GM12891 (cell line): ENCODE measurements around the gene CAMKMT.

Experiments
- POLR2A ChIP-seq: IDR thresholded peaks from 2 replicates; pipeline ENCODE4 v1.6.1; 2011; ENCODE audit warnings: low read depth, low read length, control low read depth
- POLR2AphosphoS5 ChIP-seq: IDR thresholded peaks from 2 replicates; pipeline ENCODE4 v1.6.1; 2011; ENCODE audit warnings: low read depth, low read length, control low read depth
- POU2F2 ChIP-seq: IDR thresholded peaks from 2 replicates; pipeline ENCODE4 v1.6.1; 2011; ENCODE audit warnings: low read depth, mild to moderate bottlenecking, control low read depth, low read length, moderate library complexity
- SPI1 ChIP-seq: IDR thresholded peaks from 2 replicates; pipeline ENCODE4 v1.6.1; 2011; ENCODE audit warnings: low read depth, low read length, control low read depth
- TAF1 ChIP-seq: IDR thresholded peaks from 2 replicates; pipeline ENCODE4 v1.6.1; 2011; ENCODE audit warnings: low read depth, low read length, control low read depth

- TF ChIP-seq TAF1 = no peak
- no peak for TF ChIP-seq POLR2AphosphoS5
- TF ChIP-seq POLR2A = no peak
- TF ChIP-seq SPI1 = no peak
- no peak for TF ChIP-seq POU2F2
These were observed 415.8 kb downstream of the CAMKMT start for GRCh38 chr2:44777537-44777936.
